ENCODE data around the gene COLGALT1. TPM values are rescaled to one million over a fixed set of nuclear protein-coding genes. Genes with fewer than 3 reads are reported as not detected.

The COLGALT1 gene
- total and polyA plus RNA-seq, 10 of the 15 experiments (the other 5 are each of a cell fraction or from before 2014, with no cell fraction given): 1.2 to 78.8 (median 29.8) TPM

- DNase-seq (ENCODE audit: low read depth, low spot score) (no peak), ATAC-seq (no peak), FAIRE-seq (no peak)
- Histone ChIP-seq H2AFZ (ENCODE audit: control insufficient read depth, low read depth, low read length) (no peak overlapping the region), H3K4me1 (ENCODE audit: control insufficient read depth, insufficient read depth, low read length) (no peaks in the 10 kb centered on the region), H4K20me1 (ENCODE audit: control insufficient read depth, insufficient read depth) (no peaks in the 10 kb centered on the region), H3K36me3 (ENCODE audit: control insufficient read depth in 2 of 2, insufficient read depth in 2 of 2, low read length in 1 of 2) (no peaks in the 10 kb centered on the region), H3K27me3 (replicated peaks in 1 of 2; ENCODE audit: control insufficient read depth in 2 of 2, insufficient read depth in 2 of 2, low read length in 1 of 2) (no peaks in the 10 kb centered on the region), H3K9me3 (replicated peaks; ENCODE audit: control insufficient read depth, insufficient read depth, low read length) (no peaks in the 10 kb centered on the region), H3K9ac (ENCODE audit: control insufficient read depth, insufficient read depth, low read length) (no peak overlapping the region), H3K4me3 (no peak overlapping the region), H3K79me2 (ENCODE audit: control insufficient read depth, insufficient read depth, low read length) (no peaks in the 10 kb centered on the region), H3K4me2 (ENCODE audit: control insufficient read depth, insufficient read depth) (no peak overlapping the region), H3K27ac (ENCODE audit: control insufficient read depth, insufficient read depth) (no peak overlapping the region)
- BruUV-seq (replicated peaks): no TSS peak
- ChIA-PET POLR2A (no interaction called here), CTCF (no interaction called here), SMC1A (ENCODE audit: uncharacterized antibody, unreplicated experiment) (no interaction called here), RAD21 (ENCODE audit: unreplicated experiment) (no interaction called here)
- TF ChIP-seq ELK1 (IDR thresholded peaks at IDR 0.05; ENCODE audit: low read depth, low read length): no peak
- no peak for TF ChIP-seq BMI1 (IDR thresholded peaks at IDR 0.05; ENCODE audit: borderline replicate concordance)
- no peak for TF ChIP-seq LARP7 (IDR thresholded peaks at IDR 0.05)
- no peak for TF ChIP-seq TBL1XR1 (IDR thresholded peaks at IDR 0.05; ENCODE audit: low read depth, low read length)
- TF ChIP-seq SUPT20H (IDR thresholded peaks at IDR 0.05; ENCODE audit: borderline replicate concordance, control insufficient read depth, low read depth, low read length): no peak
- no peak for TF ChIP-seq HDGF (IDR thresholded peaks at IDR 0.05)
- no peak for TF ChIP-seq SIX5 (IDR thresholded peaks at IDR 0.05; ENCODE audit: low read depth, low read length, severe bottlenecking)
- TF ChIP-seq CEBPB (IDR thresholded peaks at IDR 0.05; ENCODE audit: borderline replicate concordance in 1 of 2, low read depth in 2 of 2, low read length in 2 of 2): no peak
- TF ChIP-seq KAT2A (conservative IDR thresholded peaks at IDR 0.05; ENCODE audit: control insufficient read depth, low read depth, low read length): no peak
- TF ChIP-seq ZBTB33 (IDR thresholded peaks at IDR 0.05): no peak
- no peak for TF ChIP-seq POLR2AphosphoS2 (IDR thresholded peaks at IDR 0.05; ENCODE audit: low read depth, low read length)
- TF ChIP-seq ETV6 (conservative IDR thresholded peaks at IDR 0.05 in 1 of 2, IDR thresholded peaks at IDR 0.05 in 1 of 2; ENCODE audit: borderline replicate concordance in 1 of 2, low read depth in 1 of 2): no peak
- TF ChIP-seq BACH1 (IDR thresholded peaks at IDR 0.05; ENCODE audit: borderline replicate concordance): no peak
- no peak for TF ChIP-seq RELB (IDR thresholded peaks at IDR 0.05; ENCODE audit: low read depth)
- TF ChIP-seq MAX (IDR thresholded peaks at IDR 0.05; ENCODE audit: low read depth, low read length): no peak
- in situ Hi-C loops (cut with MboI): no loop called here
- intact Hi-C loops (cut with micrococcal nuclease; ENCODE audit: unreplicated experiment): no loop called here
- 11% methylated on average over 9 of the region's 9 CpGs for WGBS (ENCODE audit: insufficient coverage, insufficient replicate concordance, low lambda C conversion rate, missing lambda C conversion rate)
Observed at GRCh38 chr19:17632577-17632976, 77.1 kb downstream of the COLGALT1 start.

Measured in GM12878 (cell line).